Left lung (tissue), 10 donors: ENCODE measurements around the gene IDUA. TPM values are rescaled to one million over a fixed set of nuclear protein-coding genes. Genes with fewer than 3 reads are reported as not detected.
A peak's percentile ranks its signal among the peaks of the same experiment; 100 is the strongest.

Experiments used
- ATAC-seq: fragments of 200-7000 bp; cut with Tn5 transposase; one replicate; pipeline ENCODE4 v1.9.1; 2020; ENCODE audit warnings: moderate library complexity
- DNase-seq, 4 donors: peaks; one replicate each; pipeline ENCODE4 v3.0.0-alpha.2; 2013 to 2020
- H3K27ac ChIP-seq, 2 donors: fragments of 200-600 bp; sonication (generic) in 1 of 2; one replicate each; pipeline versions ENCODE4 v1.5.0 to v1.8.0; 2020 to 2021
- H3K27me3 ChIP-seq, 2 donors: fragments of 200-600 bp; sonication (generic) in 1 of 2; one replicate each; pipeline versions ENCODE4 v1.5.0 to v1.8.0; 2020 to 2021
- H3K36me3 ChIP-seq, 2 donors: fragments of 200-600 bp; sonication (generic) in 1 of 2; one replicate each; pipeline versions ENCODE4 v1.5.0 to v1.8.0; 2020 to 2021
- H3K4me1 ChIP-seq, 2 donors: fragments of 200-600 bp; one replicate each; pipeline ENCODE4 v1.8.0; 2021
- H3K4me3 ChIP-seq, 2 donors: fragments of 200-600 bp; sonication (generic) in 1 of 2; one replicate each; pipeline versions ENCODE4 v1.5.0 to v1.8.0; 2020 to 2021; ENCODE audit warnings: mild to moderate bottlenecking in 1 of 2
- H3K9me3 ChIP-seq, 2 donors: fragments of 200-600 bp; sonication (generic) in 1 of 2; one replicate each; pipeline versions ENCODE4 v1.5.0 to v1.8.0; 2020 to 2021
- intact Hi-C, 2 donors: fragments of 100-400 bp; cut with DNase I; formaldehyde crosslinking; loops; one replicate each; pipeline versions ENCODE4 v1.11.2 to v1.14.2; 2022
- polyA plus RNA-seq, 6 donors: library from polyadenylated mRNA; unstranded; fragments of 120-200 nt; gene quantifications; one replicate each; pipeline ENCODE4 v1.2.1, GENCODE V29; 2013; ENCODE audit not compliant: insufficient read length in 6 of 6
- total RNA-seq, 2 donors: library from RNA; stranded (reverse); fragmentation: NEBNext Ultra II Directional; extraction: Animal tissue kit (Norgen Biotek cat#: 25700); gene quantifications; one replicate each; pipeline ENCODE4 v1.2.1, GENCODE V29; 2021
- TF ChIP-seq, protein P1 (sequence below), 2 donors: fragments of 200-600 bp; sonication (generic) in 1 of 2; IDR thresholded peaks; one replicate each; pipeline versions ENCODE4 v1.5.0 to v1.8.0; 2021; ENCODE audit warnings: antibody characterized with exemption in 2 of 2
- donor health status: DM: no; HTN: yes; CAD: no.
- donor health status: DM: no; HTN: no; CAD: no.

IDUA gene
- total and polyA plus RNA-seq, 8 donors: 10.1 to 46.8 (median 19.1) TPM

DNA sequence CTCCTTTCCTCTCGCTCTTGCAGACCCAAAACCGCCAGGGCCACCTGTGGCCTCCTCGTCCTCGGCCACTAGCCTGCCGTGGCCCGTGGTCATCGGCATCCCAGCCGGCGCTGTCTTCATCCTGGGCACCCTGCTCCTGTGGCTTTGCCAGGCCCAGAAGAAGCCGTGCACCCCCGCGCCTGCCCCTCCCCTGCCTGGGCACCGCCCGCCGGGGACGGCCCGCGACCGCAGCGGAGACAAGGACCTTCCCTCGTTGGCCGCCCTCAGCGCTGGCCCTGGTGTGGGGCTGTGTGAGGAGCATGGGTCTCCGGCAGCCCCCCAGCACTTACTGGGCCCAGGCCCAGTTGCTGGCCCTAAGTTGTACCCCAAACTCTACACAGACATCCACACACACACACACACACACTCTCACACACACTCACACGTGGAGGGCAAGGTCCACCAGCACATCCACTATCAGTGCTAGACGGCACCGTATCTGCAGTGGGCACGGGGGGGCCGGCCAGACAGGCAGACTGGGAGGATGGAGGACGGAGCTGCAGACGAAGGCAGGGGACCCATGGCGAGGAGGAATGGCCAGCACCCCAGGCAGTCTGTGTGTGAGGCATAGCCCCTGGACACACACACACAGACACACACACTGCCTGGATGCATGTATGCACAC lies 38.2 kb downstream of the IDUA start:
- no peak for DNase-seq
- H3K36me3 ChIP-seq: peaks cover 0 to 13% of the 10 kb centered on the region in 2 donors
- ATAC-seq: no peak
- intact Hi-C loops: no loop called here
- no peaks in the 10 kb centered on the region for H3K9me3 ChIP-seq
- H3K27me3 ChIP-seq: peaks cover 0 to 33% of the 10 kb centered on the region in 2 donors
- TF ChIP-seq, protein P1, sequence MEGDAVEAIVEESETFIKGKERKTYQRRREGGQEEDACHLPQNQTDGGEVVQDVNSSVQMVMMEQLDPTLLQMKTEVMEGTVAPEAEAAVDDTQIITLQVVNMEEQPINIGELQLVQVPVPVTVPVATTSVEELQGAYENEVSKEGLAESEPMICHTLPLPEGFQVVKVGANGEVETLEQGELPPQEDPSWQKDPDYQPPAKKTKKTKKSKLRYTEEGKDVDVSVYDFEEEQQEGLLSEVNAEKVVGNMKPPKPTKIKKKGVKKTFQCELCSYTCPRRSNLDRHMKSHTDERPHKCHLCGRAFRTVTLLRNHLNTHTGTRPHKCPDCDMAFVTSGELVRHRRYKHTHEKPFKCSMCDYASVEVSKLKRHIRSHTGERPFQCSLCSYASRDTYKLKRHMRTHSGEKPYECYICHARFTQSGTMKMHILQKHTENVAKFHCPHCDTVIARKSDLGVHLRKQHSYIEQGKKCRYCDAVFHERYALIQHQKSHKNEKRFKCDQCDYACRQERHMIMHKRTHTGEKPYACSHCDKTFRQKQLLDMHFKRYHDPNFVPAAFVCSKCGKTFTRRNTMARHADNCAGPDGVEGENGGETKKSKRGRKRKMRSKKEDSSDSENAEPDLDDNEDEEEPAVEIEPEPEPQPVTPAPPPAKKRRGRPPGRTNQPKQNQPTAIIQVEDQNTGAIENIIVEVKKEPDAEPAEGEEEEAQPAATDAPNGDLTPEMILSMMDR (IDR thresholded peaks at IDR 0.05): no peak
- no peaks in the 10 kb centered on the region for H3K4me1 ChIP-seq
- H3K27ac ChIP-seq: no peak overlapping the region
- H3K4me3 ChIP-seq: no peak overlapping the region

DNA sequence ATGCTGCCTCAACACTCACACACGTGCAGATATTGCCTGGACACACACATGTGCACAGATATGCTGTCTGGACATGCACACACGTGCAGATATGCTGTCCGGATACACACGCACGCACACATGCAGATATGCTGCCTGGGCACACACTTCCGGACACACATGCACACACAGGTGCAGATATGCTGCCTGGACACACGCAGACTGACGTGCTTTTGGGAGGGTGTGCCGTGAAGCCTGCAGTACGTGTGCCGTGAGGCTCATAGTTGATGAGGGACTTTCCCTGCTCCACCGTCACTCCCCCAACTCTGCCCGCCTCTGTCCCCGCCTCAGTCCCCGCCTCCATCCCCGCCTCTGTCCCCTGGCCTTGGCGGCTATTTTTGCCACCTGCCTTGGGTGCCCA lies 39.3 kb downstream of the IDUA start:
- TF ChIP-seq, protein P1 (IDR thresholded peaks at IDR 0.05): no peak
- Histone ChIP-seq H3K4me3 (no peak overlapping the region), H3K27ac (no peak overlapping the region), H3K27me3 (peaks cover 0 to 44% of the 10 kb centered on the region in 2 donors), H3K9me3 (no peaks in the 10 kb centered on the region), H3K36me3 (peaks cover 0 to 13% of the 10 kb centered on the region in 2 donors), H3K4me1 (no peaks in the 10 kb centered on the region)
- intact Hi-C loops: no loop called here
- DNase-seq (no peak), ATAC-seq (peak; percentile 81)

DNA sequence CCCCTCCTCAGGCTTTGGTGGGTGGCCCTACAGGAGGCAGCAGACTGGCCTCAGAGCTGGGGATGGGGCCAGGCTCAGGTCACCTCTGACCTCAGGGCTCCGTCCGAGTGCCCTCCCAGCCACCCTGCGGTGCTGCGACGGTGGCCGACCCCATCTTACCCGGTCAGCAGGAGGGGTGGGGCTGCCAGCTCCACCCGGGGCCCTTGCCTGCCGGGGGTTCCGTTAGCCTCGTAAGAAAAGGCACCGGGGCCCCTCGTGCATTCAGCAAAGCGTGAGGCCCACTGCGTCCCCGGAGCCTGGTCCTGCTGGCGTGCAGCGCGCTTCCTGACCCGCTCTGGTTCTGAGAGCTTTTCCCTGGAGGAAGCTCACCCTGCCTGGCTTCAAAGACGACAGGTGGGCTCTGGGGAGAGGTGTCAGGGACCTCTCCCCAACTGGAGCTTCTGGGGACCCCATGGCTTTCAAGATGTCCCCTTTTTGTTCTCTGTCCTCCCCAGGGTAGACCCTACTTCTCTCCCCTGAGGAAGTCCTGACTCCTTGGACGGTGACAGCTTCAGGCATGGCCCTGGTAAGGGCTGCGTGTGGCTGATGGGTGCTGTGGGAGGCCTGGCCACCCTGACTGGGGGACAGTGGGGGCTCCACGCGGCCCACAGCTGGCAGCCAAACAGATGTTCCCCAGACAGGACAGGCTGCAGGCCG lies 40.5 kb downstream of the IDUA start:
- intact Hi-C loops: no loop called here
- Histone ChIP-seq H3K36me3 (peaks cover 0 to 13% of the 10 kb centered on the region in 2 donors), H3K9me3 (no peaks in the 10 kb centered on the region), H3K4me3 (no peak overlapping the region), H3K27me3 (peaks cover 0 to 56% of the 10 kb centered on the region in 2 donors), H3K4me1 (no peaks in the 10 kb centered on the region), H3K27ac (no peak overlapping the region)
- DNase-seq (no peak), ATAC-seq (no peak)
- TF ChIP-seq, protein P1 (IDR thresholded peaks at IDR 0.05): no peak

DNA sequence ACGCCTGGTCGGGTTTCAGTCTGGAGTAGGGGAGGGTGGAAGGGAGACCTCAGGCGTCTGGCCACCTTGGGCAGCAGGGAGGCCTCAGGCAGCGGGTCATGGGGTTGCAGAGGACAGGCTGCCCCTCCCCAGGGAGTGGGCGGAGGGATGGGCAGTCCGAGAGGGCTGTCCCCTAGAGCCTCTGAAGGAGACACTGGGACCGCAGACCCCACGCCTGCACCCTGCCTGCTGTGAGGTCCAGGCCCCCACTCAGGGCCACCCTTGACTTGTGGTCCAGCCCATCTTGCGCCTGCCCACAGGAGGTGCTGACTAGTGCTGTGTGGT lies 41.0 kb downstream of the IDUA start:
- Histone ChIP-seq H3K9me3 (no peaks in the 10 kb centered on the region), H3K4me1 (no peaks in the 10 kb centered on the region), H3K27ac (no peak overlapping the region), H3K36me3 (peaks cover 0 to 13% of the 10 kb centered on the region in 2 donors), H3K4me3 (no peak overlapping the region), H3K27me3 (peaks cover 0 to 61% of the 10 kb centered on the region in 2 donors)
- ATAC-seq: no peak
- DNase-seq: no peak
- intact Hi-C loops: no loop called here
- TF ChIP-seq, protein P1 (IDR thresholded peaks at IDR 0.05): no peak

DNA sequence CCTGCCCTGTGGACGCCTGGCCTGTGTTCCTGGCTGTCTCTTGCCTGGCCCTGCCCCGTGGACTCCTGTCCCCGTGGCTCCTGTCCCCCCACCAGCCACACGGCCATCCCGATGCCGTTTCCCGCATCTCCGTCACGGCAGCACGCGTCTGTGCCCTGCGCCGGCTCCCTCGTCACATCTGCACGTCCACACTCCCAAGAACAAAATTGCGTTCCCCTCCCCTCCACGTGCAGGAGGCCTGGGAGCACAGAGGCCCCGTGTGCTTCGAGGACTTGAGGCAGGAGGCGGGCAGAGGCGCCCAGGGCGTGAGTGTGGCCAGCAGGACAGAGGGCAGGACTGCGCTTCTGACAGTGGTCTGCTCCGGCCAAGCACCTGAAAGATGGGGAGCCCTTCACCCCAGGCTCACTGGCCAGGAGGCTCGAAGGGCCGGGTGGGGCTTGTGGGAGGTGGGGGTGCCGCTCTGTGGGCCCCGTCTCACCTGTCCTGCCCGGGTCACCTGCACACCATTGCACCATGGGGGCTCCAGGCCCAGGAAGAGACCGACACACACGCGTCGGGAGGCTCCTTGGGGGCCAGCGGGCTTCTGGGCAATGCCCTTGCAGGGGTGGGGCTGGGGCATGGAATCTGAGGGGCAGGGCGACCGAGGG lies 41.9 kb downstream of the IDUA start:
- no peak overlapping the region for H3K4me3 ChIP-seq
- ATAC-seq (no peak), DNase-seq (no peak)
- TF ChIP-seq, protein P1 (IDR thresholded peaks at IDR 0.05): no peak
- H3K36me3 ChIP-seq: peaks cover 0 to 13% of the 10 kb centered on the region in 2 donors
- H3K27ac ChIP-seq: no peak overlapping the region
- H3K9me3 ChIP-seq: no peaks in the 10 kb centered on the region
- H3K4me1 ChIP-seq: peaks cover 0 to 1% of the 10 kb centered on the region in 2 donors
- intact Hi-C loops: no loop called here
- peaks cover 0 to 70% of the 10 kb centered on the region in 2 donors for H3K27me3 ChIP-seq
